Measurements from ENCODE around the gene KSR2. TPM values are rescaled to one million over a fixed set of nuclear protein-coding genes. Genes with fewer than 3 reads are reported as not detected.

Gene KSR2
- total and polyA plus RNA-seq, 7 donors = under 0.01 to 1.1 (median 0.41) TPM

DNA sequence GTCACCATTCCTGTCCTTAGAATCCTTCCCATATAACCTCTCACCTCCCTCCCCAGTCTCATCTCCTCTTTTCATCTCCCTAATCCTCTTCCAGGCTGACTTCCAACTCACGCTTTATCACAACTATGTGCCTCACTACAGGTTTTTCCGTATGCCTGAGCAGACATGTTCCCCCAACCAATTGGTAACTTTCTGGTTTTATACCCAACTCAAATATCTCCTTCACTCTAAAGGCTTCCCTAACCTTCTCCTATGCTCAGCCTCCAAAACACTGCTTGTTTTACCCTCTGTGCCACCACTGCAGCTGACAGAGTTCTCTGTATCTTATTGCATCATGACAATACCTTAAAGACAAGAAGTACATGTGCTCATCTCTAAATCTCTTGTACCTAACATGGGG, 139.7 kb downstream of the KSR2 start:
- H3K36me3 ChIP-seq = no peaks in the 10 kb centered on the region
- intact Hi-C loops (cut with DNase I) = no loop called here
- H3K27ac ChIP-seq = no peak overlapping the region
- H3K9me3 ChIP-seq = peaks cover 0 to 13% (median 7%) of the 10 kb centered on the region in 4 donors
- no peaks in the 10 kb centered on the region for H3K4me1 ChIP-seq
- H3K27me3 ChIP-seq = no peaks in the 10 kb centered on the region
- no peak overlapping the region for H3K4me3 ChIP-seq
- TF ChIP-seq POLR2A (IDR thresholded peaks at IDR 0.05) = no peak
- WGBS, 2 donors = 96 to 99% methylated on average over 2 of the region's 2 CpGs
- no peak for DNase-seq

DNA sequence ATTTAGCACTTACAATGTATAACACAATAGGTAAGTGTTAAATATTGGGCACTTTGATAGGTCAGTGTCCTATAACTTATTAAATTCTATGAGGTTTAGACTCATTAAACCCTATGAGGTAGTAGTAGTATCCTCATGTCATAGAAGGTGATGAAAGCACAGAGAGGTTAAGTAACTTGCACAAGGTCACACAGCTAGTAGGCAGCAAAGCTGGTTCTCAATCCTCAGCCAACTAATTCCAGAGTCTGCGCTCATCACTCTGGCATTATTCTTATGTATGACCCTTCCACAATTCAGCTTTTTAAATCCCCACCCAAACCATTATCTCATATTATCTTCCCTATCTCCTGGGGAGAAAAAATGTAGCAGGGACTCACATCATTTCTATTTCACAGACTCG, 141.1 kb downstream of the KSR2 start:
- H3K27me3 ChIP-seq = no peaks in the 10 kb centered on the region
- H3K27ac ChIP-seq = no peak overlapping the region
- intact Hi-C loops (cut with DNase I) = no loop called here
- WGBS, 2 donors = 92 to 93% methylated on average over 2 of the region's 2 CpGs
- no peak for DNase-seq
- TF ChIP-seq POLR2A (IDR thresholded peaks at IDR 0.05) (no peak), EP300 (IDR thresholded peaks at IDR 0.05) (no peak), POLR2AphosphoS5 (IDR thresholded peaks at IDR 0.05) (no peak)
- TF ChIP-seq, protein P1, sequence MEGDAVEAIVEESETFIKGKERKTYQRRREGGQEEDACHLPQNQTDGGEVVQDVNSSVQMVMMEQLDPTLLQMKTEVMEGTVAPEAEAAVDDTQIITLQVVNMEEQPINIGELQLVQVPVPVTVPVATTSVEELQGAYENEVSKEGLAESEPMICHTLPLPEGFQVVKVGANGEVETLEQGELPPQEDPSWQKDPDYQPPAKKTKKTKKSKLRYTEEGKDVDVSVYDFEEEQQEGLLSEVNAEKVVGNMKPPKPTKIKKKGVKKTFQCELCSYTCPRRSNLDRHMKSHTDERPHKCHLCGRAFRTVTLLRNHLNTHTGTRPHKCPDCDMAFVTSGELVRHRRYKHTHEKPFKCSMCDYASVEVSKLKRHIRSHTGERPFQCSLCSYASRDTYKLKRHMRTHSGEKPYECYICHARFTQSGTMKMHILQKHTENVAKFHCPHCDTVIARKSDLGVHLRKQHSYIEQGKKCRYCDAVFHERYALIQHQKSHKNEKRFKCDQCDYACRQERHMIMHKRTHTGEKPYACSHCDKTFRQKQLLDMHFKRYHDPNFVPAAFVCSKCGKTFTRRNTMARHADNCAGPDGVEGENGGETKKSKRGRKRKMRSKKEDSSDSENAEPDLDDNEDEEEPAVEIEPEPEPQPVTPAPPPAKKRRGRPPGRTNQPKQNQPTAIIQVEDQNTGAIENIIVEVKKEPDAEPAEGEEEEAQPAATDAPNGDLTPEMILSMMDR (IDR thresholded peaks at IDR 0.05) = no peak
- peaks cover 0 to 13% (median 7%) of the 10 kb centered on the region in 4 donors for H3K9me3 ChIP-seq
- H3K36me3 ChIP-seq = no peaks in the 10 kb centered on the region
- no peak overlapping the region for H3K4me3 ChIP-seq
- H3K4me1 ChIP-seq = no peaks in the 10 kb centered on the region

DNA sequence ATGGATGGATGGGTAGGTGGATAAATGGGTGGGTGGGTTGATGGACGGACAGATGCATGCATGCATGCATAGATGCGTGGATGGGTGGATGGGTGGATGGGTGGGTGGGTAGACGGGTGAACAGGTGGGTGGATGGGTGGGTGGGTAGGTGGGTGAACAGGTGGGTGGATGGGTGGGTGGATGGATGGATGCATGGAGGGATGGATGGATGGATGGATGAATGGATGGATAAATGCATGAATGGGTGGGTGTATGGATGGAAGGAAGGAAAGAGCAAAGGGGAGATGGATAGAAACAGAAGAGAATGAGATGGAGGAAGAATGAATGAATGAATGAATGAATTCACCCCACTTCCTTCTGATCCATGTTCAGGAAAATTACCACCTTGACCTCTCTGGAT, 143.0 kb downstream of the KSR2 start:
- no peak overlapping the region for H3K27ac ChIP-seq
- DNase-seq = no peak
- TF ChIP-seq, protein P1 (IDR thresholded peaks at IDR 0.05) = no peak
- no peak for TF ChIP-seq POLR2A (IDR thresholded peaks at IDR 0.05)
- TF ChIP-seq EP300 (IDR thresholded peaks at IDR 0.05) = no peak
- intact Hi-C loops (cut with DNase I) = no loop called here
- peaks cover 0 to 13% (median 7%) of the 10 kb centered on the region in 4 donors for H3K9me3 ChIP-seq
- 91 to 95% methylated on average over 3 of the region's 3 CpGs for WGBS, 2 donors
- no peaks in the 10 kb centered on the region for H3K4me1 ChIP-seq
- peaks cover 0 to 1% (median 0%) of the 10 kb centered on the region in 3 donors for H3K27me3 ChIP-seq
- H3K4me3 ChIP-seq = no peak overlapping the region
- H3K36me3 ChIP-seq = no peaks in the 10 kb centered on the region

DNA sequence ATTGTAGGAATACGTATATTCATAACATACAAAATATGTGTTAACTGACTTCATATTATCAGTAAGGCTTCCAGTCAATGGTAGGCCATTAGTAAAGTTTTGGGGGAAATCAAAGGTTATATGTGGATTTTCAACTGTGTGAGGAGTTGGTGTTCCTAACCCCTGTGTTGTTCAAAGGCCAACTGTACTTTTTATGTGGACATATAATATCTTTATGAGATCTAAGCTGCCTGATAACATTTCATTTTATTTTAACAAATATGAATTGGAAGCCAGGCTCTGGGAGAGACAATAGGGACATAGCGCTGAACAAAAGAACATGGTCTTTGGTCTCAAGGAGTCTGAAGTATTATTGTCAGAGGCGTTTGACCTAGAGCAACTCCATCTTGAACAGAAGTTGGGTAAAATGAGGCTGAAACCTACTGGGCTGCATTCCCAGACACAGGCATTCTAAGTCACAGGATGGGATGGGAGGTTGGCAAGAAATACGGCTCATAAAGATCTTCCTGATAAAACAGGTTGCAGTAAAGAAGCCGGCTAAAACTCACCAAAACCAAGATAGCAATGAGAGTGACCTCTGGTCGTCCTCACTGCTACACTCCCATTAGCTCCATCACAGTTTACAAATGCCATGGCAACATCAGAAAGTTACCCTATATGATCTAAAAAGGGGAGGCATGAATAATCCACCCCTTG, 147.2 kb downstream of the KSR2 start:
- Histone ChIP-seq H3K27ac (no peak overlapping the region), H3K27me3 (peaks cover 0 to 8% (median 0%) of the 10 kb centered on the region in 3 donors), H3K4me1 (no peaks in the 10 kb centered on the region), H3K4me3 (no peak overlapping the region), H3K9me3 (peaks cover 0 to 2% (median 0%) of the 10 kb centered on the region in 4 donors), H3K36me3 (no peaks in the 10 kb centered on the region)
- 15 to 46% methylated on average over 6 of the region's 6 CpGs for WGBS, 2 donors
- intact Hi-C loops (cut with DNase I) = no loop called here
- no peak for DNase-seq
- no peak for TF ChIP-seq POLR2AphosphoS5 (IDR thresholded peaks at IDR 0.05)

DNA sequence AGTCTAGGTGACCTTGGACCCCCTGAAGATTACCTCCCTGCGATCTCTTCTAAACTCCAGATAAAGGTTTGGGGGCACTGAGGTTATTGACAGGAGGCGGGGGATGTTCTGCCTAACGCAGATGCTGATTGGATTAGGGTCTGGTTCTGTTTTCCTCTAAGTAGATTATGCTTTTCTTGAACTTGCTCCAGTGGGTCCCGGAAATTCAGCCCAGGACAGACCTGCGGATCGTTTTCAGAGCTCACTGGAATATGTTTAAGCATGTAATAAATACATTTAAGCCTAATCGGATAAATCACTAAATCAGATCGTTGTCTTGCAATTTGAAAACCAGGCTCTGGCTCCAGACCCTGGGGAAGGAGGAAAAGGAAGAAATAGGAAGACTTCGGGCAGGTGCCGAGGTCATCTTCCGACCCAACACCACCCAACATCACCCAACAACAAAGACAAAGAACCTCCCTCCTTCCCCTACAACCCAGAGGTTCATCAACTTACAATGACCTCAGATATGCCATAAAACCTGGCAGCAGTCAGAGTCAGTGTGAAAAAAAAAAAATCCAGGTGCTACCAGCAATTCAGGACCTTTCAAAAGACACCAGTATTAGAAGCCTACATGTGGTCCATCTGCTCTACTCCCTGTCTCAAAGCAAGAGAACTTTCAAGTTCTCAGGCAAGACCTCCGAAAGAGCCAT, 148.4 kb downstream of the KSR2 start:
- TF ChIP-seq POLR2AphosphoS5 (IDR thresholded peaks at IDR 0.05) = no peak
- TF ChIP-seq EP300 (IDR thresholded peaks at IDR 0.05) = no peak
- TF ChIP-seq, protein P1 (IDR thresholded peaks at IDR 0.05) = no peak
- TF ChIP-seq POLR2A (IDR thresholded peaks at IDR 0.05) = no peak
- H3K27me3 ChIP-seq = peaks cover 0 to 8% (median 0%) of the 10 kb centered on the region in 3 donors
- no peak overlapping the region for H3K4me3 ChIP-seq
- H3K9me3 ChIP-seq = peaks cover 0 to 3% (median 0%) of the 10 kb centered on the region in 4 donors
- no peak for DNase-seq
- no peaks in the 10 kb centered on the region for H3K4me1 ChIP-seq
- no peaks in the 10 kb centered on the region for H3K36me3 ChIP-seq
- H3K27ac ChIP-seq = no peak overlapping the region
- WGBS, 2 donors = 28 to 66% methylated on average over 12 of the region's 12 CpGs
- intact Hi-C loops (cut with DNase I) = no loop called here
